Measurements from ENCODE around the gene ALS2. TPM values are rescaled to one million over a fixed set of nuclear protein-coding genes. Genes with fewer than 3 reads are reported as not detected.

ALS2 gene
- total and polyA plus RNA-seq, 2 donors from 2014 or later, result 7.1 to 24.4 TPM

- intact Hi-C loops (cut with DNase I), result no loop called here
- FAIRE-seq, result no peak
- no peaks in the 10 kb centered on the region for H3K9me3 ChIP-seq (ENCODE audit: control insufficient read depth in 2 of 3, insufficient read depth in 1 of 3, low read length in 3 of 3)
These were observed 10.3 kb upstream of the ALS2 start for GRCh38 chr2:201790989-201791388.

GRCh38 chr2:201790291-201790690, 9.6 kb upstream of the ALS2 start:
- no peak for FAIRE-seq
- no peak overlapping the region for H3K27ac ChIP-seq (ENCODE audit: low read depth in 2 of 2, low read length in 2 of 2)
- H3K36me3 ChIP-seq (ENCODE audit: control insufficient read depth in 2 of 3, insufficient read depth in 3 of 3, low read length in 3 of 3), result no peaks in the 10 kb centered on the region
- H3K9me3 ChIP-seq (ENCODE audit: control insufficient read depth in 2 of 3, insufficient read depth in 1 of 3, low read length in 3 of 3), result no peaks in the 10 kb centered on the region
- no peak overlapping the region for H3K9ac ChIP-seq (ENCODE audit: low read length in 3 of 3)
- no peaks in the 10 kb centered on the region for H3K4me1 ChIP-seq (ENCODE audit: control insufficient read depth in 2 of 3, insufficient read depth in 2 of 3, low read depth in 1 of 3, low read length in 3 of 3)
- no peak for TF ChIP-seq CTCF (IDR thresholded peaks at IDR 0.05; ENCODE audit: borderline replicate concordance, extremely low read depth, insufficient read depth)
- no peaks in the 10 kb centered on the region for H3K27me3 ChIP-seq (ENCODE audit: control insufficient read depth, insufficient read depth, low read length)
- no peak overlapping the region for H3K4me3 ChIP-seq (ENCODE audit: low read length in 3 of 3)
- intact Hi-C loops (cut with DNase I), result no loop called here
- DNase-seq, result no peak

More at GRCh38 chr2:201790989-201791388, 10.3 kb upstream of the ALS2 start:
- H3K4me1 ChIP-seq (ENCODE audit: control insufficient read depth in 2 of 3, insufficient read depth in 2 of 3, low read depth in 1 of 3, low read length in 3 of 3), result no peaks in the 10 kb centered on the region
- no peak overlapping the region for H3K9ac ChIP-seq (ENCODE audit: low read length in 3 of 3)
- no peaks in the 10 kb centered on the region for H3K27me3 ChIP-seq (ENCODE audit: control insufficient read depth, insufficient read depth, low read length)
- no peak for TF ChIP-seq CTCF (IDR thresholded peaks at IDR 0.05; ENCODE audit: borderline replicate concordance, extremely low read depth, insufficient read depth)
- no peak overlapping the region for H3K4me3 ChIP-seq (ENCODE audit: low read length in 3 of 3)
- no peaks in the 10 kb centered on the region for H3K36me3 ChIP-seq (ENCODE audit: control insufficient read depth in 2 of 3, insufficient read depth in 3 of 3, low read length in 3 of 3)
- no peak for DNase-seq
- H3K27ac ChIP-seq (ENCODE audit: low read depth in 2 of 2, low read length in 2 of 2), result no peak overlapping the region

- TF ChIP-seq CTCF (IDR thresholded peaks at IDR 0.05; ENCODE audit: borderline replicate concordance, extremely low read depth, insufficient read depth), result no peak
- no peaks in the 10 kb centered on the region for H3K27me3 ChIP-seq (ENCODE audit: control insufficient read depth, insufficient read depth, low read length)
- H3K36me3 ChIP-seq (ENCODE audit: control insufficient read depth in 2 of 3, insufficient read depth in 3 of 3, low read length in 3 of 3), result no peaks in the 10 kb centered on the region
- no peaks in the 10 kb centered on the region for H3K9me3 ChIP-seq (ENCODE audit: control insufficient read depth in 2 of 3, insufficient read depth in 1 of 3, low read length in 3 of 3)
- no peaks in the 10 kb centered on the region for H3K4me1 ChIP-seq (ENCODE audit: control insufficient read depth in 2 of 3, insufficient read depth in 2 of 3, low read depth in 1 of 3, low read length in 3 of 3)
- H3K9ac ChIP-seq (ENCODE audit: low read length in 3 of 3), result no peak overlapping the region
- no peak overlapping the region for H3K27ac ChIP-seq (ENCODE audit: low read depth in 2 of 2, low read length in 2 of 2)
- no peak overlapping the region for H3K4me3 ChIP-seq (ENCODE audit: low read length in 3 of 3)
- FAIRE-seq (no peak), DNase-seq (no peak)
- intact Hi-C loops (cut with DNase I), result no loop called here
These were observed 8.7 kb upstream of the ALS2 start for GRCh38 chr2:201789395-201789794.

- Histone ChIP-seq H3K36me3 (ENCODE audit: control insufficient read depth in 2 of 3, insufficient read depth in 3 of 3, low read length in 3 of 3) (no peaks in the 10 kb centered on the region), H3K9ac (ENCODE audit: low read length in 3 of 3) (no peak overlapping the region), H3K27ac (ENCODE audit: low read depth in 2 of 2, low read length in 2 of 2) (no peak overlapping the region), H3K4me1 (ENCODE audit: control insufficient read depth in 2 of 3, insufficient read depth in 2 of 3, low read depth in 1 of 3, low read length in 3 of 3) (no peaks in the 10 kb centered on the region), H3K9me3 (ENCODE audit: control insufficient read depth in 2 of 3, insufficient read depth in 1 of 3, low read length in 3 of 3) (no peaks in the 10 kb centered on the region), H3K27me3 (ENCODE audit: control insufficient read depth, insufficient read depth, low read length) (no peaks in the 10 kb centered on the region), H3K4me3 (ENCODE audit: low read length in 3 of 3) (no peak overlapping the region)
- intact Hi-C loops (cut with DNase I), result no loop called here
- no peak for FAIRE-seq
- TF ChIP-seq CTCF (IDR thresholded peaks at IDR 0.05; ENCODE audit: borderline replicate concordance, extremely low read depth, insufficient read depth), result no peak
- no peak for DNase-seq
These were observed 7.6 kb upstream of the ALS2 start for GRCh38 chr2:201788371-201788770.

All from kidney (tissue), 14 donors.